ENCODE data around the gene MRPL2. TPM values are rescaled to one million over a fixed set of nuclear protein-coding genes. Genes with fewer than 3 reads are reported as not detected.
A peak's percentile ranks its signal among the peaks of the same experiment; 100 is the strongest.

Gene MRPL2
- total and polyA plus RNA-seq, 4 donors: 19.6 to 73.9 (median 44.7) TPM

DNA sequence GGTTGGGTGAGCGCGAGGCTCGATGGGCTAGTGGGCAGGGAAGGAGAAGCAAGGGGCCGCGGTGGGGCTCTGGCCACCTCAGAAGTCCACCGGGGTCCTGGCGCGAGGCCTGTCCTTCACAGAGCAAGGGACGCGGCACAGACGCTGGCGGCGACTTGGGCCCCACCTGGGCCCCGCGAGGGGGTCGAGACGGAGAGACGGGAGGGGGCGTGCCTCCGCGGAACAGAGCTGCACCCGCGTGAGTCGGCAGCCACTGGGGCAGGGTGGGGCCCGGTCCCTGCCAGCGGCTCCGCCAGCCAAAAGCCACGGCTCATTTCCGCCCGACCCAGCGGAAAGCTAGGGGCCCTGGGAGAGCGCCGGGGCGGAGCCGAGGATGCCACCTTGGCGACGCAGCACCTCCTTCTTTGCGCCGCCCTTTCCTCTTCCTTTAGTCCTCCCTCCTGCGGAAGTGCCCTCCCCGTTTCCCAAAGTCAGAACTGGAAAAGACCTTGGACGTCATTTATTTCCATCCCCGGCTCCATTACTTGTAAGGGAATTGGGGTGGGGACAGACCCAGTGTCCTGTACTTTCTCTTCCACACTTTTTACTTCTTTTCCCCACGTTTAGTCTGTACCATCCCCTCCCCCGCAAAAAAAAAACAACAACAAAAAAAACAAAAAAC lies 5.6 kb downstream of the MRPL2 start, which contains the start of gene CUL7 (continued):
- TF ChIP-seq, protein P1, sequence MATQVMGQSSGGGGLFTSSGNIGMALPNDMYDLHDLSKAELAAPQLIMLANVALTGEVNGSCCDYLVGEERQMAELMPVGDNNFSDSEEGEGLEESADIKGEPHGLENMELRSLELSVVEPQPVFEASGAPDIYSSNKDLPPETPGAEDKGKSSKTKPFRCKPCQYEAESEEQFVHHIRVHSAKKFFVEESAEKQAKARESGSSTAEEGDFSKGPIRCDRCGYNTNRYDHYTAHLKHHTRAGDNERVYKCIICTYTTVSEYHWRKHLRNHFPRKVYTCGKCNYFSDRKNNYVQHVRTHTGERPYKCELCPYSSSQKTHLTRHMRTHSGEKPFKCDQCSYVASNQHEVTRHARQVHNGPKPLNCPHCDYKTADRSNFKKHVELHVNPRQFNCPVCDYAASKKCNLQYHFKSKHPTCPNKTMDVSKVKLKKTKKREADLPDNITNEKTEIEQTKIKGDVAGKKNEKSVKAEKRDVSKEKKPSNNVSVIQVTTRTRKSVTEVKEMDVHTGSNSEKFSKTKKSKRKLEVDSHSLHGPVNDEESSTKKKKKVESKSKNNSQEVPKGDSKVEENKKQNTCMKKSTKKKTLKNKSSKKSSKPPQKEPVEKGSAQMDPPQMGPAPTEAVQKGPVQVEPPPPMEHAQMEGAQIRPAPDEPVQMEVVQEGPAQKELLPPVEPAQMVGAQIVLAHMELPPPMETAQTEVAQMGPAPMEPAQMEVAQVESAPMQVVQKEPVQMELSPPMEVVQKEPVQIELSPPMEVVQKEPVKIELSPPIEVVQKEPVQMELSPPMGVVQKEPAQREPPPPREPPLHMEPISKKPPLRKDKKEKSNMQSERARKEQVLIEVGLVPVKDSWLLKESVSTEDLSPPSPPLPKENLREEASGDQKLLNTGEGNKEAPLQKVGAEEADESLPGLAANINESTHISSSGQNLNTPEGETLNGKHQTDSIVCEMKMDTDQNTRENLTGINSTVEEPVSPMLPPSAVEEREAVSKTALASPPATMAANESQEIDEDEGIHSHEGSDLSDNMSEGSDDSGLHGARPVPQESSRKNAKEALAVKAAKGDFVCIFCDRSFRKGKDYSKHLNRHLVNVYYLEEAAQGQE (IDR thresholded peaks at IDR 0.05): peak; percentile 57
- TF ChIP-seq FOXA2 (IDR thresholded peaks at IDR 0.05): no peak
- no peak for TF ChIP-seq HNF4G (IDR thresholded peaks at IDR 0.05)

DNA sequence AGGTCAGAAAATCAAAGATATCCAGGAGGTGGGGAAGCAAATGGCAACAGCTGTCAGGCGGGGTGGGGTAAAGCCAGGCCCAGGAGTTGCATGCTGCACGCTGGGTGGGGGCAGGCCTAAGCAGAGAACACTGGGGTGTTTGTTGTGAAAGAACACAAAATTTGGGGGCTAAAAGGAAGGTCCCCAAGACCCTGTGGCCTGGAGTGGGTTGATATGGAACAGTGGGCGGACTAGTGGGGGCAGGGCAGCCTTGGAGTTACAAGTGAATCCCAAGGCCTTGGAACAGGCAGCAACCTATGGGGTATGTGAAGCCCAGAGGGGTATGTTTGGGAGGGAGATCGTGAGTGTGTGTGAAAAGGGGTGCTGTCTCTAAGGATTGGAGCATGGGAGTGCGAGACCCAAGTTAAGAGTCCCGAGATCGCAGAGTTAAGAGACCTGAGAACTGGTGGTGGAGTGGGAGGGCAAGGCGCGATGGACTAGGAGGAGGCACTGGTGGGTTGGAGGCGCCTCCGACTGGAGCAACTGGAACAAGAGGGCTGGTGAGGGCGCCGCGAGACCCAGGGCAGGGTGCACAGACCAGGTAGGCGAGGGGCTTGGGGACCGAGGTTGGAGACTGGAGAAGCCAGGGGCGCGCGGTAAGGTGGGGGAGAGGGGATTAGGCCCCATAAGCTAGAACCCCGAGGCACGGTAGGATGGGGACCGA lies 6.2 kb downstream of the MRPL2 start:
- TF ChIP-seq HNF4A (conservative IDR thresholded peaks at IDR 0.05) (no peak), RAD21 (IDR thresholded peaks at IDR 0.05) (no peak), FOXA1 (IDR thresholded peaks at IDR 0.05) (no peak), RXRA (IDR thresholded peaks at IDR 0.05) (no peak), FOXA2 (IDR thresholded peaks at IDR 0.05) (no peak), GABPA (IDR thresholded peaks at IDR 0.05 in 1 of 2, conservative IDR thresholded peaks at IDR 0.05 in 1 of 2) (no peak), EGR1 (IDR thresholded peaks at IDR 0.05; ENCODE audit: low read depth in 2 of 2) (no peak)
- TF ChIP-seq, protein P2, sequence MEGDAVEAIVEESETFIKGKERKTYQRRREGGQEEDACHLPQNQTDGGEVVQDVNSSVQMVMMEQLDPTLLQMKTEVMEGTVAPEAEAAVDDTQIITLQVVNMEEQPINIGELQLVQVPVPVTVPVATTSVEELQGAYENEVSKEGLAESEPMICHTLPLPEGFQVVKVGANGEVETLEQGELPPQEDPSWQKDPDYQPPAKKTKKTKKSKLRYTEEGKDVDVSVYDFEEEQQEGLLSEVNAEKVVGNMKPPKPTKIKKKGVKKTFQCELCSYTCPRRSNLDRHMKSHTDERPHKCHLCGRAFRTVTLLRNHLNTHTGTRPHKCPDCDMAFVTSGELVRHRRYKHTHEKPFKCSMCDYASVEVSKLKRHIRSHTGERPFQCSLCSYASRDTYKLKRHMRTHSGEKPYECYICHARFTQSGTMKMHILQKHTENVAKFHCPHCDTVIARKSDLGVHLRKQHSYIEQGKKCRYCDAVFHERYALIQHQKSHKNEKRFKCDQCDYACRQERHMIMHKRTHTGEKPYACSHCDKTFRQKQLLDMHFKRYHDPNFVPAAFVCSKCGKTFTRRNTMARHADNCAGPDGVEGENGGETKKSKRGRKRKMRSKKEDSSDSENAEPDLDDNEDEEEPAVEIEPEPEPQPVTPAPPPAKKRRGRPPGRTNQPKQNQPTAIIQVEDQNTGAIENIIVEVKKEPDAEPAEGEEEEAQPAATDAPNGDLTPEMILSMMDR (IDR thresholded peaks at IDR 0.05; ENCODE audit: low read depth, low read length, missing input control): no peak
- TF ChIP-seq, protein P3, sequence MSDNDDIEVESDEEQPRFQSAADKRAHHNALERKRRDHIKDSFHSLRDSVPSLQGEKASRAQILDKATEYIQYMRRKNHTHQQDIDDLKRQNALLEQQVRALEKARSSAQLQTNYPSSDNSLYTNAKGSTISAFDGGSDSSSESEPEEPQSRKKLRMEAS (IDR thresholded peaks at IDR 0.05): no peak
- TF ChIP-seq, protein P4, sequence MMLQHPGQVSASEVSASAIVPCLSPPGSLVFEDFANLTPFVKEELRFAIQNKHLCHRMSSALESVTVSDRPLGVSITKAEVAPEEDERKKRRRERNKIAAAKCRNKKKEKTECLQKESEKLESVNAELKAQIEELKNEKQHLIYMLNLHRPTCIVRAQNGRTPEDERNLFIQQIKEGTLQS (IDR thresholded peaks at IDR 0.05): no peak
- TF ChIP-seq, protein P5, sequence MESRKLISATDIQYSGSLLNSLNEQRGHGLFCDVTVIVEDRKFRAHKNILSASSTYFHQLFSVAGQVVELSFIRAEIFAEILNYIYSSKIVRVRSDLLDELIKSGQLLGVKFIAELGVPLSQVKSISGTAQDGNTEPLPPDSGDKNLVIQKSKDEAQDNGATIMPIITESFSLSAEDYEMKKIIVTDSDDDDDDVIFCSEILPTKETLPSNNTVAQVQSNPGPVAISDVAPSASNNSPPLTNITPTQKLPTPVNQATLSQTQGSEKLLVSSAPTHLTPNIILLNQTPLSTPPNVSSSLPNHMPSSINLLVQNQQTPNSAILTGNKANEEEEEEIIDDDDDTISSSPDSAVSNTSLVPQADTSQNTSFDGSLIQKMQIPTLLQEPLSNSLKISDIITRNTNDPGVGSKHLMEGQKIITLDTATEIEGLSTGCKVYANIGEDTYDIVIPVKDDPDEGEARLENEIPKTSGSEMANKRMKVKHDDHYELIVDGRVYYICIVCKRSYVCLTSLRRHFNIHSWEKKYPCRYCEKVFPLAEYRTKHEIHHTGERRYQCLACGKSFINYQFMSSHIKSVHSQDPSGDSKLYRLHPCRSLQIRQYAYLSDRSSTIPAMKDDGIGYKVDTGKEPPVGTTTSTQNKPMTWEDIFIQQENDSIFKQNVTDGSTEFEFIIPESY (IDR thresholded peaks at IDR 0.05): no peak
- H3K27me3 ChIP-seq (ENCODE audit: control insufficient read depth in 4 of 4, insufficient read depth in 4 of 4, low read length in 3 of 4): no peaks in the 10 kb centered on the region
- no peaks in the 10 kb centered on the region for H3K9me3 ChIP-seq (ENCODE audit: control insufficient read depth in 4 of 4, low read length in 3 of 4)
- H3K27ac ChIP-seq (ENCODE audit: low read depth in 1 of 2, low read length in 2 of 2): peak overlapping the region; percentile 47 to 82
- peak overlapping the region; percentile 50 to 60 for H3K9ac ChIP-seq (ENCODE audit: low read depth in 1 of 2, low read length in 2 of 2)
- DNase-seq (ENCODE audit: low spot score): no peak
- peaks cover 2 to 21% (median 14%) of the 10 kb centered on the region in 4 donors for H3K4me1 ChIP-seq (ENCODE audit: control insufficient read depth in 4 of 4, insufficient read depth in 4 of 4, low read length in 3 of 4)
- peaks cover 3 to 40% (median 14%) of the 10 kb centered on the region in 4 donors for H3K36me3 ChIP-seq (ENCODE audit: control insufficient read depth in 4 of 4, insufficient read depth in 3 of 4, low read depth in 1 of 4, low read length in 3 of 4)
- WGBS: 16% methylated on average over 22 of the region's 22 CpGs
- peak overlapping the region; percentile 64 to 85 (median 68) for H3K4me3 ChIP-seq (ENCODE audit: low read depth in 1 of 3, low read length in 3 of 3)

All from liver (tissue), 9 donors.